ENCODE measurements around the gene ZNF219. TPM values are rescaled to one million over a fixed set of nuclear protein-coding genes. Genes with fewer than 3 reads are reported as not detected.

The ZNF219 gene
- total and polyA plus RNA-seq, 2 of the 13 experiments (the other 11 are each of a cell fraction or from before 2014, with no cell fraction given): 34.5 to 36.6 TPM

DNA sequence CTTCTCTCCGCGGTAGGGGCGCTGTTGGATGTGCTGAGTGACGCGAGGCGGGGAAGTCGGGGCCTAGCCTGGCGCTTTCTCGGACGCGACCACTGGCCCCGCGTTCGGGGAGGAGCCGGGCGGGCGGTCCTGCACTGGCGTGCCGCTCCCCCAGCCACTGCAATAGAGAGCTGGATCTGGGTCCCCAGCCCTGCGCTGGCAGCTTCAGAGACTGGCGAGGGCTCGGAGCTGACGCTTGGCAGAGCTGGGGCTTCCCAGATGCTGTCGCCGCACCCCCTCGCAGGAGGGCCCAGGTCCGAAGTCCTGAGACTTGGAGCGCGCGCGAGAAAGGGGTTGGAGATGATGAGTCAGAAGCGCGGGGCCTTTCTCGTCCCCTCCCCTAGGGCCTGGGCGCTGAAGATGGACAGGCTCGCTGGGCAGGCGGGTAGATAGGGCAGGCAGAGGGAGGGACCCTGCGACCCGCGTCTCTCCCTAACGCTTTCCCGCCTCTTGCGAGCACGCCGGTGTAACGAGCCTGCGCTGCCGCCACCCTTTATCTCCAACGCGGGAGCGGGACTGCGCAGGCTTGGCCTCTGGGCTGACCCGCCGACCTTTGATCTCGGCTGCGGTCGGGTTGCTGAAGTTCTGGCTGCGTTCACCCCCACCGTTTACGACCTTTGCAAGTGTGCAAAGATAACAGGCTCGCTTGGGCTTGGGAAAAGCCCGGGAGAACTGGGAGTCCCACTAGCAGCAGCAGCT is 5.4 kb upstream of the ZNF219 start (continued):
- TF ChIP-seq, protein P1, sequence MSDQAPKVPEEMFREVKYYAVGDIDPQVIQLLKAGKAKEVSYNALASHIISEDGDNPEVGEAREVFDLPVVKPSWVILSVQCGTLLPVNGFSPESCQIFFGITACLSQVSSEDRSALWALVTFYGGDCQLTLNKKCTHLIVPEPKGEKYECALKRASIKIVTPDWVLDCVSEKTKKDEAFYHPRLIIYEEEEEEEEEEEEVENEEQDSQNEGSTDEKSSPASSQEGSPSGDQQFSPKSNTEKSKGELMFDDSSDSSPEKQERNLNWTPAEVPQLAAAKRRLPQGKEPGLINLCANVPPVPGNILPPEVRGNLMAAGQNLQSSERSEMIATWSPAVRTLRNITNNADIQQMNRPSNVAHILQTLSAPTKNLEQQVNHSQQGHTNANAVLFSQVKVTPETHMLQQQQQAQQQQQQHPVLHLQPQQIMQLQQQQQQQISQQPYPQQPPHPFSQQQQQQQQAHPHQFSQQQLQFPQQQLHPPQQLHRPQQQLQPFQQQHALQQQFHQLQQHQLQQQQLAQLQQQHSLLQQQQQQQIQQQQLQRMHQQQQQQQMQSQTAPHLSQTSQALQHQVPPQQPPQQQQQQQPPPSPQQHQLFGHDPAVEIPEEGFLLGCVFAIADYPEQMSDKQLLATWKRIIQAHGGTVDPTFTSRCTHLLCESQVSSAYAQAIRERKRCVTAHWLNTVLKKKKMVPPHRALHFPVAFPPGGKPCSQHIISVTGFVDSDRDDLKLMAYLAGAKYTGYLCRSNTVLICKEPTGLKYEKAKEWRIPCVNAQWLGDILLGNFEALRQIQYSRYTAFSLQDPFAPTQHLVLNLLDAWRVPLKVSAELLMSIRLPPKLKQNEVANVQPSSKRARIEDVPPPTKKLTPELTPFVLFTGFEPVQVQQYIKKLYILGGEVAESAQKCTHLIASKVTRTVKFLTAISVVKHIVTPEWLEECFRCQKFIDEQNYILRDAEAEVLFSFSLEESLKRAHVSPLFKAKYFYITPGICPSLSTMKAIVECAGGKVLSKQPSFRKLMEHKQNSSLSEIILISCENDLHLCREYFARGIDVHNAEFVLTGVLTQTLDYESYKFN (CRISPR knock-in tag; conservative IDR thresholded peaks at IDR 0.05): peak; percentile 95
- peak; percentile 87 for TF ChIP-seq ZNF30 (CRISPR knock-in tag; IDR thresholded peaks at IDR 0.05)
- TF ChIP-seq HNRNPK (IDR thresholded peaks at IDR 0.05; ENCODE audit: low read depth, low read length, poor library complexity, severe bottlenecking): peak; percentile 44
- 0 out of 2 replicates have a peak, but pooled peaks have one; percentile 17 for TF ChIP-seq ZNF572 (CRISPR knock-in tag; IDR thresholded peaks at IDR 0.05)
- TF ChIP-seq, protein P2, sequence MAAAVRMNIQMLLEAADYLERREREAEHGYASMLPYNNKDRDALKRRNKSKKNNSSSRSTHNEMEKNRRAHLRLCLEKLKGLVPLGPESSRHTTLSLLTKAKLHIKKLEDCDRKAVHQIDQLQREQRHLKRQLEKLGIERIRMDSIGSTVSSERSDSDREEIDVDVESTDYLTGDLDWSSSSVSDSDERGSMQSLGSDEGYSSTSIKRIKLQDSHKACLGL (CRISPR knock-in tag; IDR thresholded peaks at IDR 0.05): peak; percentile 98
- 0 out of 2 replicates have a peak, but pooled peaks have one; percentile 65 for TF ChIP-seq ZNF660 (CRISPR knock-in tag; IDR thresholded peaks at IDR 0.05; ENCODE audit: borderline replicate concordance, low read depth)
- TF ChIP-seq, protein P3, sequence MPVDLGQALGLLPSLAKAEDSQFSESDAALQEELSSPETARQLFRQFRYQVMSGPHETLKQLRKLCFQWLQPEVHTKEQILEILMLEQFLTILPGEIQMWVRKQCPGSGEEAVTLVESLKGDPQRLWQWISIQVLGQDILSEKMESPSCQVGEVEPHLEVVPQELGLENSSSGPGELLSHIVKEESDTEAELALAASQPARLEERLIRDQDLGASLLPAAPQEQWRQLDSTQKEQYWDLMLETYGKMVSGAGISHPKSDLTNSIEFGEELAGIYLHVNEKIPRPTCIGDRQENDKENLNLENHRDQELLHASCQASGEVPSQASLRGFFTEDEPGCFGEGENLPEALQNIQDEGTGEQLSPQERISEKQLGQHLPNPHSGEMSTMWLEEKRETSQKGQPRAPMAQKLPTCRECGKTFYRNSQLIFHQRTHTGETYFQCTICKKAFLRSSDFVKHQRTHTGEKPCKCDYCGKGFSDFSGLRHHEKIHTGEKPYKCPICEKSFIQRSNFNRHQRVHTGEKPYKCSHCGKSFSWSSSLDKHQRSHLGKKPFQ (CRISPR knock-in tag; IDR thresholded peaks at IDR 0.05; ENCODE audit: insufficient replicate concordance): peak; percentile 96
- TF ChIP-seq ELF3 (CRISPR knock-in tag; IDR thresholded peaks at IDR 0.05): peak; percentile 79
- no peak; the same call in 1 of the 2 replicates for TF ChIP-seq ZFP37 (CRISPR knock-in tag; IDR thresholded peaks at IDR 0.05; ENCODE audit: borderline replicate concordance)
- peak; percentile 99 for TF ChIP-seq ZNF83 (CRISPR knock-in tag; IDR thresholded peaks at IDR 0.05; ENCODE audit: borderline replicate concordance)
- TF ChIP-seq, protein P4, sequence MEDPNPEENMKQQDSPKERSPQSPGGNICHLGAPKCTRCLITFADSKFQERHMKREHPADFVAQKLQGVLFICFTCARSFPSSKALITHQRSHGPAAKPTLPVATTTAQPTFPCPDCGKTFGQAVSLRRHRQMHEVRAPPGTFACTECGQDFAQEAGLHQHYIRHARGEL (CRISPR knock-in tag; IDR thresholded peaks at IDR 0.05): peak; percentile 97
- peak; percentile 93 for TF ChIP-seq ZNF317 (CRISPR knock-in tag; IDR thresholded peaks at IDR 0.05)
- TF ChIP-seq ZNF296 (CRISPR knock-in tag; conservative IDR thresholded peaks at IDR 0.05): peak; percentile 97
- TF ChIP-seq DNMT1 (CRISPR knock-in tag; IDR thresholded peaks at IDR 0.05): peak; percentile 99; the same call in 1 of the 2 replicates
- TF ChIP-seq, protein P5, sequence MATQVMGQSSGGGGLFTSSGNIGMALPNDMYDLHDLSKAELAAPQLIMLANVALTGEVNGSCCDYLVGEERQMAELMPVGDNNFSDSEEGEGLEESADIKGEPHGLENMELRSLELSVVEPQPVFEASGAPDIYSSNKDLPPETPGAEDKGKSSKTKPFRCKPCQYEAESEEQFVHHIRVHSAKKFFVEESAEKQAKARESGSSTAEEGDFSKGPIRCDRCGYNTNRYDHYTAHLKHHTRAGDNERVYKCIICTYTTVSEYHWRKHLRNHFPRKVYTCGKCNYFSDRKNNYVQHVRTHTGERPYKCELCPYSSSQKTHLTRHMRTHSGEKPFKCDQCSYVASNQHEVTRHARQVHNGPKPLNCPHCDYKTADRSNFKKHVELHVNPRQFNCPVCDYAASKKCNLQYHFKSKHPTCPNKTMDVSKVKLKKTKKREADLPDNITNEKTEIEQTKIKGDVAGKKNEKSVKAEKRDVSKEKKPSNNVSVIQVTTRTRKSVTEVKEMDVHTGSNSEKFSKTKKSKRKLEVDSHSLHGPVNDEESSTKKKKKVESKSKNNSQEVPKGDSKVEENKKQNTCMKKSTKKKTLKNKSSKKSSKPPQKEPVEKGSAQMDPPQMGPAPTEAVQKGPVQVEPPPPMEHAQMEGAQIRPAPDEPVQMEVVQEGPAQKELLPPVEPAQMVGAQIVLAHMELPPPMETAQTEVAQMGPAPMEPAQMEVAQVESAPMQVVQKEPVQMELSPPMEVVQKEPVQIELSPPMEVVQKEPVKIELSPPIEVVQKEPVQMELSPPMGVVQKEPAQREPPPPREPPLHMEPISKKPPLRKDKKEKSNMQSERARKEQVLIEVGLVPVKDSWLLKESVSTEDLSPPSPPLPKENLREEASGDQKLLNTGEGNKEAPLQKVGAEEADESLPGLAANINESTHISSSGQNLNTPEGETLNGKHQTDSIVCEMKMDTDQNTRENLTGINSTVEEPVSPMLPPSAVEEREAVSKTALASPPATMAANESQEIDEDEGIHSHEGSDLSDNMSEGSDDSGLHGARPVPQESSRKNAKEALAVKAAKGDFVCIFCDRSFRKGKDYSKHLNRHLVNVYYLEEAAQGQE (IDR thresholded peaks at IDR 0.05; ENCODE audit: borderline replicate concordance in 1 of 2, low read depth in 1 of 2, low read length in 2 of 2): peak in 1 of 2 experiments; percentile 75; a peak in 2 of 4 replicates
- TF ChIP-seq FOXP1 (IDR thresholded peaks at IDR 0.05): no peak
- peak; percentile 58 for TF ChIP-seq FOXP1 (CRISPR knock-in tag; IDR thresholded peaks at IDR 0.05)
- TF ChIP-seq HDAC2 (CRISPR knock-in tag; IDR thresholded peaks at IDR 0.05): peak; percentile 81
- peak; percentile 40; the same call in 1 of the 2 replicates for TF ChIP-seq NCOA1 (CRISPR knock-in tag; IDR thresholded peaks at IDR 0.05)
- peak; percentile 65; the same call in 1 of the 2 replicates for TF ChIP-seq ZNF841 (CRISPR knock-in tag; IDR thresholded peaks at IDR 0.05; ENCODE audit: borderline replicate concordance)

All from HepG2 (cell line).